ENCODE measurements around the gene VCP. TPM values are rescaled to one million over a fixed set of nuclear protein-coding genes. Genes with fewer than 3 reads are reported as not detected.

The VCP gene
- total RNA-seq, 1 experiment from 2014 or later: 157 TPM

DNA sequence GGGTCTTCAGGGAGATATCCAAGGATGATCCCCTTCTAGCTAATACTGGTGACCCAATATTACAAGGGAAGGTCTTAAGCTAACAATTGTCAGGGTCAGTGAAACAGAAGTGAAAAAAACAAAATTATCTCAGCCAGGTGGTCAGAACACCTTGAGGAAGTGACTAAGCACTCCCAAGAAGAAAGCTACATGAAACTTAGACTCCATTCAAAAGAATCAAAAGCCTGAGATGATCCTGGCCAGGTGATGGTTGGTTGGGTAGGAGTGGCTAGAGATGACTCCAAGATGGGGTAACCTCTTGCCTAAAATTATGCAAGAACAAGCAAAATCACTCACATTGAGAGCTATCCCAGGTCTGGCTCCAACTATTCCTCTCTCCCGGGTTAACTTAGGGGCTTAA is 5.4 kb downstream of the VCP start:
- Histone ChIP-seq H3K9me2 (replicated peaks; ENCODE audit: insufficient read depth, low read length) (no peaks in the 10 kb centered on the region), H3K9me3 (ENCODE audit: low read length) (no peaks in the 10 kb centered on the region), H3K9ac (ENCODE audit: low read length) (no peak overlapping the region), H3K4me2 (ENCODE audit: low read depth, low read length, poor library complexity, severe bottlenecking) (no peak overlapping the region), H4K20me1 (ENCODE audit: insufficient read depth, low read depth, low read length) (peaks cover 58% of the 10 kb centered on the region), H3K27ac (ENCODE audit: low read length) (no peak overlapping the region), H3K36me3 (ENCODE audit: insufficient read depth, low read length) (peaks cover 66% of the 10 kb centered on the region), H2AFZ (ENCODE audit: low read length) (no peak overlapping the region), H3K4me3 (ENCODE audit: low read length) (no peak overlapping the region), H3K27me3 (ENCODE audit: low read length) (no peaks in the 10 kb centered on the region), H3K4me1 (ENCODE audit: low read length) (peaks cover 17% of the 10 kb centered on the region), H3K79me2 (ENCODE audit: low read length) (peaks cover 67% of the 10 kb centered on the region)
- DNase-seq: no peak

DNA sequence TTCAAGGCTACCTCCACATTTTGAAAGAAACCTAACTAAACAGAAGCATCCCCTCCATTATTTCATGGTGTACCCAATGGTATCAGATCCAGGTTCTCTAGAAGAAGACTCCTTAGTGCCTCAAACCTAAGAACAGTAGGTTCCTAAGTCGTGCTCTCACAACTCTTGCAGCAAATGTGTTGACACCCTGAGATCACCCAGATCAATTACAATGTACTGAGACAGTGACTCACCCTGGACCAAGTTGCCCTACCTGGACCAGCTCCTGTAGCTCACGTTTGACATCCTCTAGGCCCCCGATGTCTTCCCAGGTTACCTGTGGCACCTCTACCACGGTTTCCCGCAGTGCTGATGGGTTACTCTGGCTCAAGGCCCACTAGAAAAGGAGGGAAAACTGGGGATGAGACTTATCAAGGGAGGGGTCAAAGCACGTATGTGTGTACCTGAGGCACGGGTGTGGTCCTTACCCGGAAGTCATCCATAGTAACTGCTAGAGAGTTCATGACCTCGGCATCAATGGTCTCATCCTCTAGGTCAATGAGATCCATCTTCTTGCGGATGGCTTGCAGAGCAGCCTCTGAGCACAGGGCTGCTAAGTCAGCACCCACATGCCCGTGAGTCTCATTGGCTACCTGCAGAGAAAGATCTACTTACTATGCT is 11.7 kb downstream of the VCP start:
- H3K4me1 ChIP-seq (ENCODE audit: low read length): no peaks in the 10 kb centered on the region
- H3K4me2 ChIP-seq (ENCODE audit: low read depth, low read length, poor library complexity, severe bottlenecking): no peak overlapping the region
- no peaks in the 10 kb centered on the region for H3K9me3 ChIP-seq (ENCODE audit: low read length)
- no peak overlapping the region for H3K27ac ChIP-seq (ENCODE audit: low read length)
- no peaks in the 10 kb centered on the region for H3K27me3 ChIP-seq (ENCODE audit: low read length)
- H3K4me3 ChIP-seq (ENCODE audit: low read length): no peak overlapping the region
- H2AFZ ChIP-seq (ENCODE audit: low read length): no peak overlapping the region
- H3K9me2 ChIP-seq (replicated peaks; ENCODE audit: insufficient read depth, low read length): no peaks in the 10 kb centered on the region
- no peak overlapping the region for H3K9ac ChIP-seq (ENCODE audit: low read length)
- H4K20me1 ChIP-seq (ENCODE audit: insufficient read depth, low read depth, low read length): peaks cover 22% of the 10 kb centered on the region
- peaks cover 14% of the 10 kb centered on the region for H3K79me2 ChIP-seq (ENCODE audit: low read length)
- DNase-seq: no peak
- peaks cover 87% of the 10 kb centered on the region for H3K36me3 ChIP-seq (ENCODE audit: insufficient read depth, low read length)

DNA sequence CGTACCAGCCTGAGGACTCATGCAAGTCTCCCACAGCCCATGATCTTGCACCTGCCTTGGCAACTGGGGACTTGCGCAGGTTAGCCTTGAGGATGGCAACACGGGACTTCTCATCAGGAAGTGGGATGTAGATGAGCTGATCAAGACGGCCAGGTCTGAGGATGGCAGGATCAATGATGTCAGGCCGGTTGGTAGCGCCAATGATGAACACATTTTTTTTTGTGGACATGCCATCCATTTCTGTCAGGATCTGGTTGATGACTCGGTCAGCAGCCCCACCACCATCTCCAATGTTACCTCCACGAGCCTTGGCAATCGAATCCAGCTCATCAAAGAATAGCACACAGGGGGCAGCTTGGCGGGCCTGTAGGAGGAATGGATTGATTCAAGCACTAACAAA is 13.0 kb downstream of the VCP start:
- Histone ChIP-seq H2AFZ (ENCODE audit: low read length) (no peak overlapping the region), H3K27ac (ENCODE audit: low read length) (no peak overlapping the region), H4K20me1 (ENCODE audit: insufficient read depth, low read depth, low read length) (0 out of 2 replicates have a peak, but pooled peaks cover 15% of the 10 kb centered on the region), H3K9me2 (replicated peaks; ENCODE audit: insufficient read depth, low read length) (no peaks in the 10 kb centered on the region), H3K4me3 (ENCODE audit: low read length) (no peak overlapping the region), H3K4me2 (ENCODE audit: low read depth, low read length, poor library complexity, severe bottlenecking) (no peak overlapping the region), H3K9me3 (ENCODE audit: low read length) (no peaks in the 10 kb centered on the region), H3K9ac (ENCODE audit: low read length) (no peak overlapping the region), H3K79me2 (ENCODE audit: low read length) (peaks cover 14% of the 10 kb centered on the region; the same call in 1 of the 2 replicates), H3K4me1 (ENCODE audit: low read length) (no peaks in the 10 kb centered on the region), H3K36me3 (ENCODE audit: insufficient read depth, low read length) (peaks cover 84% of the 10 kb centered on the region), H3K27me3 (ENCODE audit: low read length) (no peaks in the 10 kb centered on the region)
- DNase-seq: no peak

GRCh38 chr9:35057271-35057620 is 15.2 kb downstream of the VCP start:
- Histone ChIP-seq H3K27ac (ENCODE audit: low read length) (no peak overlapping the region), H3K4me1 (ENCODE audit: low read length) (no peaks in the 10 kb centered on the region), H3K9me3 (ENCODE audit: low read length) (no peaks in the 10 kb centered on the region), H3K79me2 (ENCODE audit: low read length) (0 out of 2 replicates have a peak, but pooled peaks cover 4% of the 10 kb centered on the region), H3K9ac (ENCODE audit: low read length) (no peak overlapping the region), H3K36me3 (ENCODE audit: insufficient read depth, low read length) (peaks cover 66% of the 10 kb centered on the region), H3K27me3 (ENCODE audit: low read length) (no peaks in the 10 kb centered on the region), H4K20me1 (ENCODE audit: insufficient read depth, low read depth, low read length) (0 out of 2 replicates have a peak, but pooled peaks cover 15% of the 10 kb centered on the region), H3K4me3 (ENCODE audit: low read length) (no peak overlapping the region), H2AFZ (ENCODE audit: low read length) (no peak overlapping the region), H3K4me2 (ENCODE audit: low read depth, low read length, poor library complexity, severe bottlenecking) (no peak overlapping the region), H3K9me2 (replicated peaks; ENCODE audit: insufficient read depth, low read length) (no peaks in the 10 kb centered on the region)
- no peak for DNase-seq

DNA sequence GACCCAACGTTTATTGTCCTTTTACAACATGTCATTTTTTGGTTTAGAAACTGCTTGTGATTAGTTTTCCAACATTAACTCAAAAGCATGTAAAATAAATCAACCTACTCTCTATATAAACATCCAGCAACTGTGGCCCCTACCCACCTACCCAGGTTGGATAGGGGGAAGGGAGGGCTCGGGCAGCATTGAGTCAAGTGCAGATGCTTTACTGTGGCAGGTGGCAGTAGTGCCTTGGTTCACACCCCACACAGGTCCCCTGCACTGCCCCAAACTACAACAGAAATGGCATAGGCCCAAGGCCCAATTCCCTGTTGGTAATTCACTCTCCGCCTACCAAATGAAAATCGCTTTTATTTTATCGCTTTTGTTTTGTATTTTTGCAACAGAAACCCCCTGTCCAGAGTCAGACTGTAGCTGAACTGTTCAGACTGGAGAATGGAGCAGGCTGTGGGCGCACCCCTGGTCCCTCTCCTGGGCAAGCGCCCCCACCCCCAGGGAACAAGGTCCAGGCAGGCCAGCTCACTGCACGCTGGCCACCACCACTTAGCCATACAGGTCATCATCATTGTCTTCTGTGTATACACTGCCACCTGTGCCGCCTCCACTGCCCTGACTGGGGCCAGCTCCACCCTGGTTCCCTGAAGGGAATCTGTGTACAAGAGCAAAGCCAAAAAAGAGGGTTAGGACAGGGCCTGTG is 15.7 kb downstream of the VCP start:
- Histone ChIP-seq H3K9me3 (ENCODE audit: low read length) (no peaks in the 10 kb centered on the region), H3K9ac (ENCODE audit: low read length) (no peak overlapping the region), H2AFZ (ENCODE audit: low read length) (no peak overlapping the region), H3K9me2 (replicated peaks; ENCODE audit: insufficient read depth, low read length) (no peaks in the 10 kb centered on the region), H3K4me3 (ENCODE audit: low read length) (no peak overlapping the region), H3K27ac (ENCODE audit: low read length) (no peak overlapping the region), H3K4me2 (ENCODE audit: low read depth, low read length, poor library complexity, severe bottlenecking) (no peak overlapping the region), H3K36me3 (ENCODE audit: insufficient read depth, low read length) (peaks cover 64% of the 10 kb centered on the region), H4K20me1 (ENCODE audit: insufficient read depth, low read depth, low read length) (0 out of 2 replicates have a peak, but pooled peaks cover 15% of the 10 kb centered on the region), H3K27me3 (ENCODE audit: low read length) (no peaks in the 10 kb centered on the region), H3K79me2 (ENCODE audit: low read length) (0 out of 2 replicates have a peak, but pooled peaks cover 4% of the 10 kb centered on the region), H3K4me1 (ENCODE audit: low read length) (no peaks in the 10 kb centered on the region)
- no peak for DNase-seq

DNA sequence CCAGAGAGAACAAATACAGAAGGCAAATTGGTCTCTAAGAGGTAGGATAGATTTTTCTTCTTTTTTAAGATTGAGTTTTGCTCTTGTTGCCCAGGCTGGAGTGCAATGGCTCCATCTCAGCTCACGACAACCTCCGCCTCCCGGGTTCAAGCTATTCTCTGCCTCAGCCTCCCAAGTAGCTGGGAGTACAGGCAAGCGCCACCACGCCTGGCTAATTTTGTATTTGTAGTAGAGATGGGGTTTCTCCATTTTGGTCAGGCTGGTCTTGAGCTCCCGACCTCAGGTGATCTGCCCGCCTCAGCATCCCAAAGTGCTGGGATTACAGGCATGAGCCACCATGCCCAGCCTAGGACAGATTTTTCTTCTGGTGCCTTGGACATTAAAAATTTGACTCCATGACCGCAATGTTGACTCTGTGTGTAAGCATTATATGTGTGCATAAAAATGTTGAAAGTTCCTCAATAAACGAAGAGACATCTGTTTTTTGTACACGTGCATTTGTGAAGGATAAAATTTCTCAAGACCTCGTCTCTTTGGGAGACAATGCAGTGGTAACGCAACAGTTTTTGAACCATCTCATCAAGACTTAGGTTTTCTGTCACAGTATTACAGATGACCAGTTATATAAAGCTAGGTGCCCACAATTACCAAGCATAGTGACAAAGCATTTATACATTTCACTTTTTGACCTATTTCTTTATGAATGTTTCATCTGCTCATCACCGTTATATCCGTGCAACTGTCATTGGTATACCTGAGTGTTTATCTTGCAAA is 17.4 kb downstream of the VCP start:
- Histone ChIP-seq H3K9me2 (replicated peaks; ENCODE audit: insufficient read depth, low read length) (no peaks in the 10 kb centered on the region), H3K27me3 (ENCODE audit: low read length) (no peaks in the 10 kb centered on the region), H2AFZ (ENCODE audit: low read length) (no peak overlapping the region), H3K4me3 (ENCODE audit: low read length) (no peak overlapping the region), H3K36me3 (ENCODE audit: insufficient read depth, low read length) (peaks cover 59% of the 10 kb centered on the region), H4K20me1 (ENCODE audit: insufficient read depth, low read depth, low read length) (0 out of 2 replicates have a peak, but pooled peaks cover 11% of the 10 kb centered on the region), H3K4me2 (ENCODE audit: low read depth, low read length, poor library complexity, severe bottlenecking) (no peak overlapping the region), H3K79me2 (ENCODE audit: low read length) (0 out of 2 replicates have a peak, but pooled peaks cover 4% of the 10 kb centered on the region), H3K27ac (ENCODE audit: low read length) (no peak overlapping the region), H3K9me3 (ENCODE audit: low read length) (no peaks in the 10 kb centered on the region), H3K4me1 (ENCODE audit: low read length) (no peaks in the 10 kb centered on the region), H3K9ac (ENCODE audit: low read length) (no peak overlapping the region)
- DNase-seq: no peak

DNA sequence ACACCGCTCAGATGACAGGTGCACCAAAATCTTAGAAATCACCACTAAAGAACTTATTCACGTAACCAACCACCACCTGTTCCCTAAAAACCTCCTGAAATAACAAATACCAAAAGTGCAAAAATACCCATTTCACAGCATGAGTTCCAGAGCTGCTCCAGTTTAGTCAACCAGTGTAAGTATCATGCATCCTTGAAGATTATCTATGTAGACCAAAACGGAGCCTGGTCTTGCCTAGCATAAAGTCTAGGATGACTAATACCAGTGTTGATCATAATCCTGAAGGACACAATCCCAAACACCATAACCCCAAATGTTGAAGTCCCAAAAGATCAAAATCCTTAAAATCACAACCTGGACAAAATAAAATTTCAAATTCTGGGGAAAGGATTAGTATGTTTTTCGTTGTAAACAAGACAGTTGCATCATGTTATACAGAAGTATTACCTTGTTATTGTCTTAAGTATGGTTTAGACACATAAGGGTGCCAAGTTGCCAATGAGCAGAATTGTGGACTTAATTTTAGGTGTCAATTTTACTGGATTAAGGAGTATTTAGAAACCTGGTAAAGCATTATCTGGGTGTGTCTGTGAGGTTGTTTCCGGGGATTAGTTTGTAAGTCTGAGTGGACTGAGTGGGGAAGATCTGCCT is 18.1 kb downstream of the VCP start:
- H3K9me3 ChIP-seq (ENCODE audit: low read length): no peaks in the 10 kb centered on the region
- H3K36me3 ChIP-seq (ENCODE audit: insufficient read depth, low read length): peaks cover 54% of the 10 kb centered on the region; the same call in 1 of the 2 replicates
- H3K4me2 ChIP-seq (ENCODE audit: low read depth, low read length, poor library complexity, severe bottlenecking): no peak overlapping the region
- H3K27me3 ChIP-seq (ENCODE audit: low read length): no peaks in the 10 kb centered on the region
- 0 out of 2 replicates have a peak, but pooled peaks cover 4% of the 10 kb centered on the region for H3K79me2 ChIP-seq (ENCODE audit: low read length)
- no peak overlapping the region for H3K4me3 ChIP-seq (ENCODE audit: low read length)
- no peak overlapping the region for H2AFZ ChIP-seq (ENCODE audit: low read length)
- no peak overlapping the region for H3K27ac ChIP-seq (ENCODE audit: low read length)
- no peaks in the 10 kb centered on the region for H3K4me1 ChIP-seq (ENCODE audit: low read length)
- H3K9ac ChIP-seq (ENCODE audit: low read length): no peak overlapping the region
- H3K9me2 ChIP-seq (replicated peaks; ENCODE audit: insufficient read depth, low read length): no peaks in the 10 kb centered on the region
- H4K20me1 ChIP-seq (ENCODE audit: insufficient read depth, low read depth, low read length): 0 out of 2 replicates have a peak, but pooled peaks cover 10% of the 10 kb centered on the region
- DNase-seq: no peak
